Kidney glomerular epithelial cell (primary cell): ENCODE data around the gene WDR62.

Source experiments
- DNase-seq: peaks from one replicate; lab custom pipeline; 2025; lab: John Stamatoyannopoulos, UW

The WDR62 gene

GRCh38 chr19:36079389-36079945 is 24.8 kb downstream of the WDR62 start:
- DNase-seq, result no peak

- DNase-seq, result no peak
These were observed 26.7 kb downstream of the WDR62 start for GRCh38 chr19:36081385-36081784.

GRCh38 chr19:36081894-36082293 is 27.2 kb downstream of the WDR62 start:
- DNase-seq, result no peak

- no peak for DNase-seq
These were observed 28.2 kb downstream of the WDR62 start for GRCh38 chr19:36082916-36083315.

- no peak for DNase-seq
These were observed 29.7 kb downstream of the WDR62 start for GRCh38 chr19:36084231-36085009.

GRCh38 chr19:36086326-36086725 is 31.6 kb downstream of the WDR62 start:
- DNase-seq, result no peak

GRCh38 chr19:36089847-36090246 is 35.1 kb downstream of the WDR62 start:
- no peak for DNase-seq

- no peak for DNase-seq
These were observed 36.4 kb downstream of the WDR62 start for GRCh38 chr19:36090910-36091695.

- DNase-seq, result no peak
These were observed 37.9 kb downstream of the WDR62 start for GRCh38 chr19:36092566-36092965.

- no peak for DNase-seq
These were observed 38.5 kb downstream of the WDR62 start for GRCh38 chr19:36093146-36093662.

- DNase-seq, result no peak
These were observed 39.0 kb downstream of the WDR62 start for GRCh38 chr19:36093687-36094086.

- DNase-seq, result no peak
These were observed 42.3 kb downstream of the WDR62 start for GRCh38 chr19:36097036-36097435.

- DNase-seq, result no peak
These were observed 44.6 kb downstream of the WDR62 start for GRCh38 chr19:36099166-36099785.

- no peak for DNase-seq
These were observed 45.8 kb downstream of the WDR62 start for GRCh38 chr19:36100476-36100875.

GRCh38 chr19:36101550-36102327 is 47.0 kb downstream of the WDR62 start:
- DNase-seq, result no peak

GRCh38 chr19:36103040-36103626 is 48.4 kb downstream of the WDR62 start:
- no peak for DNase-seq

GRCh38 chr19:36103842-36104552 is 49.3 kb downstream of the WDR62 start:
- DNase-seq, result peak; percentile 1

- DNase-seq, result no peak
These were observed 51.7 kb downstream of the WDR62 start for GRCh38 chr19:36106441-36106840.

GRCh38 chr19:36106991-36107390 is 52.3 kb downstream of the WDR62 start:
- DNase-seq, result no peak

GRCh38 chr19:36108684-36109083 is 54.0 kb downstream of the WDR62 start:
- no peak for DNase-seq
